ENCODE results near the gene CX3CR1. TPM values are rescaled to one million over a fixed set of nuclear protein-coding genes. Genes with fewer than 3 reads are reported as not detected.

Gene CX3CR1
- total and polyA plus RNA-seq, 2 of the 4 experiments (the other 2 are of a cell fraction) = not detected

DNA sequence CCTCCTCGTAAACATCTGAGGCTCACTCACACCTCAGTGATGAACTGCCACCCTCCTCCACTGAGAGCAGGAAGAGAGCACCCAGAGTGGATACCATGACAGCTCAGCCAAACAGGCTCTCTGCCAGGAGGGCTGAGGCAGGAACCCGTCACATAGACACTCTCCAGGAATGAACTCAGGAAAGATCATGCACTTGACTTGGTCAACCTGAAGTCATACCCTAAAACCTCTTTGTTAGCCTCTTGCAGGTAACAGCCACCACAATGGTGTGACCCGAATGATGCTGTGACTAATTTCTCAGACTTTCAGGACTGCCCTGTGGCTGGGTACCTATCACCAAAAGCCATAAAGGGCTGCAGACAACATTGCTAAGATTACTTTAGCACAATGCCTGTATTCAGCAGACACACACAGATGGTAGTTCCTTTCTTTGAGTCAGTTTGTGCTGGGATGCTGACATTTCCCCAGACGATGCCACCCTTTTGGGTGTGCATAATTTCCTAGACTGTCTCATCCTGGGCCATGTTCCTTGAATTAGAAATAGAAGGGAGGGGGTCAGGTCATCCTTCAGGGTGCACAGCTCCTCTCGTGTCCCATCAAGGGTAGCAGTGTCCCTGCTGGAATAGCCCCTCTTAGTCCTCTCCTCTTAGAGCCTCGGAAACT lies 30.3 kb downstream of the CX3CR1 start:
- Histone ChIP-seq H3K4me1 (ENCODE audit: control insufficient read depth, insufficient read depth, low read length) (no peaks in the 10 kb centered on the region), H3K14ac (replicated peaks; ENCODE audit: low read depth, low read length) (no peak overlapping the region), H2BK20ac (ENCODE audit: low read depth, low read length) (no peak overlapping the region), H2BK120ac (ENCODE audit: low read depth, low read length) (no peak overlapping the region), H3K9me1 (ENCODE audit: insufficient read depth, low read length) (no peaks in the 10 kb centered on the region), H3K27me3 (ENCODE audit: control insufficient read depth, insufficient read depth, low read length) (peaks cover 5% of the 10 kb centered on the region; the same call in 1 of the 2 replicates), H4K20me1 (ENCODE audit: insufficient read depth, low read length) (no peaks in the 10 kb centered on the region), H3K27ac (ENCODE audit: insufficient read depth, low read length) (no peak overlapping the region), H3K36me3 (ENCODE audit: control insufficient read depth, insufficient read depth, low read length) (no peaks in the 10 kb centered on the region), H2BK5ac (ENCODE audit: low read depth, low read length, poor library complexity, severe bottlenecking) (no peak overlapping the region), H2AK9ac (replicated peaks; ENCODE audit: low read depth, low read length, poor library complexity) (no peak overlapping the region), H2AK5ac (ENCODE audit: low read depth, low read length) (no peak overlapping the region), H3K4me3 (ENCODE audit: insufficient read depth, low read depth, low read length) (no peak overlapping the region), H3K18ac (ENCODE audit: low read depth, low read length) (no peak overlapping the region), H3K79me1 (ENCODE audit: low read depth in 1 of 2, low read length in 2 of 2) (no peaks in the 10 kb centered on the region), H4K91ac (ENCODE audit: insufficient read depth, low read depth, low read length) (no peak overlapping the region), H3K4ac (ENCODE audit: low read depth, low read length) (no peak overlapping the region), H2AFZ (replicated peaks; ENCODE audit: low read length, poor library complexity) (no peak overlapping the region), H3K4me2 (ENCODE audit: low read depth, low read length) (no peak overlapping the region), H4K5ac (ENCODE audit: low read depth, low read length) (no peak overlapping the region), H3K9ac (ENCODE audit: low read depth, low read length) (no peak overlapping the region), H3K9me3 (ENCODE audit: control insufficient read depth, insufficient read depth, low read length) (no peaks in the 10 kb centered on the region), H3K23ac (ENCODE audit: low read depth, low read length) (no peak overlapping the region), H4K8ac (ENCODE audit: low read depth in 2 of 2, low read length in 2 of 2) (no peak overlapping the region), H3K56ac (ENCODE audit: extremely low read depth, insufficient read depth, low read length) (no peak overlapping the region), H2BK15ac (ENCODE audit: low read depth, low read length) (no peak overlapping the region)
- dilution Hi-C loops (cut with HindIII; ENCODE audit: low sequenced_read_pairs, unreplicated experiment) = no loop called here
- ATAC-seq (ENCODE audit: low read depth) (no peak), DNase-seq (no peak)
- ChIA-PET POLR2A (ENCODE audit: unreplicated experiment) (no interaction called here), CTCF (no interaction called here)
- in situ Hi-C loops (cut with MboI; ENCODE audit: low sequenced_read_pairs) = no loop called here
- no TSS peak for BruUV-seq (replicated peaks)
- 50% methylated on average over 2 of the region's 6 CpGs; no CpG with 5 or more reads in 1 of the 2 experiments for WGBS, 2 experiments (ENCODE audit: extremely low coverage in 2 of 2, insufficient read length in 1 of 2)
- TF ChIP-seq, protein P1, sequence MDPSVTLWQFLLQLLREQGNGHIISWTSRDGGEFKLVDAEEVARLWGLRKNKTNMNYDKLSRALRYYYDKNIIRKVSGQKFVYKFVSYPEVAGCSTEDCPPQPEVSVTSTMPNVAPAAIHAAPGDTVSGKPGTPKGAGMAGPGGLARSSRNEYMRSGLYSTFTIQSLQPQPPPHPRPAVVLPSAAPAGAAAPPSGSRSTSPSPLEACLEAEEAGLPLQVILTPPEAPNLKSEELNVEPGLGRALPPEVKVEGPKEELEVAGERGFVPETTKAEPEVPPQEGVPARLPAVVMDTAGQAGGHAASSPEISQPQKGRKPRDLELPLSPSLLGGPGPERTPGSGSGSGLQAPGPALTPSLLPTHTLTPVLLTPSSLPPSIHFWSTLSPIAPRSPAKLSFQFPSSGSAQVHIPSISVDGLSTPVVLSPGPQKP (IDR thresholded peaks at IDR 0.05; ENCODE audit: borderline replicate concordance, low read depth, low read length) = no peak
- TF ChIP-seq RCOR1 (IDR thresholded peaks at IDR 0.05; ENCODE audit: insufficient replicate concordance, low read length) (no peak), MAFK (IDR thresholded peaks at IDR 0.05; ENCODE audit: low read depth, low read length) (no peak), RFX5 (IDR thresholded peaks at IDR 0.05; ENCODE audit: low read depth, low read length) (no peak), POLR2A (IDR thresholded peaks at IDR 0.05; ENCODE audit: low read depth, low read length) (no peak), NFE2L2 (IDR thresholded peaks at IDR 0.05; ENCODE audit: low read depth, low read length) (no peak), BHLHE40 (IDR thresholded peaks at IDR 0.05; ENCODE audit: low read depth, low read length) (no peak), MAZ (IDR thresholded peaks at IDR 0.05; ENCODE audit: borderline replicate concordance, low read depth, low read length) (no peak), MXI1 (IDR thresholded peaks at IDR 0.05; ENCODE audit: borderline replicate concordance, low read depth, low read length) (no peak)
- TF ChIP-seq, protein P2, sequence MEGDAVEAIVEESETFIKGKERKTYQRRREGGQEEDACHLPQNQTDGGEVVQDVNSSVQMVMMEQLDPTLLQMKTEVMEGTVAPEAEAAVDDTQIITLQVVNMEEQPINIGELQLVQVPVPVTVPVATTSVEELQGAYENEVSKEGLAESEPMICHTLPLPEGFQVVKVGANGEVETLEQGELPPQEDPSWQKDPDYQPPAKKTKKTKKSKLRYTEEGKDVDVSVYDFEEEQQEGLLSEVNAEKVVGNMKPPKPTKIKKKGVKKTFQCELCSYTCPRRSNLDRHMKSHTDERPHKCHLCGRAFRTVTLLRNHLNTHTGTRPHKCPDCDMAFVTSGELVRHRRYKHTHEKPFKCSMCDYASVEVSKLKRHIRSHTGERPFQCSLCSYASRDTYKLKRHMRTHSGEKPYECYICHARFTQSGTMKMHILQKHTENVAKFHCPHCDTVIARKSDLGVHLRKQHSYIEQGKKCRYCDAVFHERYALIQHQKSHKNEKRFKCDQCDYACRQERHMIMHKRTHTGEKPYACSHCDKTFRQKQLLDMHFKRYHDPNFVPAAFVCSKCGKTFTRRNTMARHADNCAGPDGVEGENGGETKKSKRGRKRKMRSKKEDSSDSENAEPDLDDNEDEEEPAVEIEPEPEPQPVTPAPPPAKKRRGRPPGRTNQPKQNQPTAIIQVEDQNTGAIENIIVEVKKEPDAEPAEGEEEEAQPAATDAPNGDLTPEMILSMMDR (conservative IDR thresholded peaks at IDR 0.05; ENCODE audit: low read depth, low read length) = no peak
- TF ChIP-seq, protein P3, sequence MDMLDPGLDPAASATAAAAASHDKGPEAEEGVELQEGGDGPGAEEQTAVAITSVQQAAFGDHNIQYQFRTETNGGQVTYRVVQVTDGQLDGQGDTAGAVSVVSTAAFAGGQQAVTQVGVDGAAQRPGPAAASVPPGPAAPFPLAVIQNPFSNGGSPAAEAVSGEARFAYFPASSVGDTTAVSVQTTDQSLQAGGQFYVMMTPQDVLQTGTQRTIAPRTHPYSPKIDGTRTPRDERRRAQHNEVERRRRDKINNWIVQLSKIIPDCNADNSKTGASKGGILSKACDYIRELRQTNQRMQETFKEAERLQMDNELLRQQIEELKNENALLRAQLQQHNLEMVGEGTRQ (IDR thresholded peaks at IDR 0.05; ENCODE audit: low read depth, low read length) = no peak
- intact Hi-C loops (cut with micrococcal nuclease) = no loop called here
